ENCODE measurements around the gene TUBB2B.
A peak's percentile ranks its signal among the peaks of the same experiment; 100 is the strongest.
"Not testable (repeated sequence)": the region's sequence is repeated elsewhere in the genome, so short reads cannot be mapped to it uniquely, and the experiment has no call there.

The TUBB2B gene

DNA sequence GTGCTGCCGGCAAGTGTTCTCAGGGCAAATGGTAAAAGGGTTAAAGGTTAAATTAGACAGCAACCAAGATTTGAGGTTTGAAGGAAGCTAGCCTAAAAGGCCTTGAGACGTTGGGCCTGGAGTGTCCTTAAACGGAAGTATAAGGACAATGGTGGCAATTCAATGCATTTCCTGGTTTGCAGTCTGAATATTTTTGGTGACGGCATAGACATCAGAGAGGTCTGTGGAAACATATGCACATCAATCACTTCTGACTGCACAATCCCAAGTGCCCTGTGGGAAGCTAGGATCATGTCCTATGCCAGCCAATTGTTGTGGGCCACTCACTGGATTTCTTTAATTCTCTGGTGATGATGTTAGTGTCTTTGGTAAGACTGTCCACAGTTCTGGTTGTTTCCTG, 44.4 kb downstream of the TUBB2B start:
- DNase-seq: no peak

DNA sequence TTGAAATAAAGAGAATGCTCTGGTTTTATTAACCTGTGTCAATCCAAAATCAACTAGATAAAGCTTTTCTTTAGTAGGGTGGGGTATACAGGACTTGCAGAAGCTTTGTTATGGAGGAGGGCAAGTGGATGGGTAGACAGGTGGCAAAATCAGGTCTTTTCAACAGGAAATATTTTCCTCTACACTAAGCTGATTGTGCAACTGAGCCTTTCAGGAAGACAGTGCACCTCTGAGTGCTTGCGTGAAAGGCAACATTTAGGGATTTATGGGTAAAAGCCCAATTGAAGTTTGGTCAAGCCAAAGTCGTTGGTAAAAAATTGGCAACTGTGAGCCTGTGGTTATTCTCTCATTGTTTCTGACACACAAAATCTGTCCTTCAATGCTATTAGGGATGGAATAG, 46.3 kb downstream of the TUBB2B start:
- DNase-seq: no peak

DNA sequence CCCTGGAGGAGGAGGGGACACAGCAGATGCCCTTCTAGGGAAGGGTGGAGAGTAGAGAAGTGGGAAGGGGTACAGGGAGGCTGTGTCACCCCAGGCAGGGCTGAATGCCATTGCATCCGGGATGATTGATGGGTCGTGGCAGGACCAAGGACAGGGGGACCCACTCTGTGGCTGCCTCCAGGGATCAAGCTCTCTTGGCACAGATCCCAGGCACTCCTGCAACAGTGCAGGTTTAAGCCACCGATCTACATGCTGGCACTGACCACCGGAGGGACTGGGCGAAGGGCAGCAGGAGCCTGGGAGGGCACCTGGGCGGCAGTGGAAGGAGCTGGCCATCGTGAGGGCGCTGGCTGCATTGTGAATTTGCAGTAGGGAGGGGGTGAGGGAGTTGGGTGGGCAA, 47.5 kb downstream of the TUBB2B start:
- not testable (repeated sequence) for DNase-seq

DNA sequence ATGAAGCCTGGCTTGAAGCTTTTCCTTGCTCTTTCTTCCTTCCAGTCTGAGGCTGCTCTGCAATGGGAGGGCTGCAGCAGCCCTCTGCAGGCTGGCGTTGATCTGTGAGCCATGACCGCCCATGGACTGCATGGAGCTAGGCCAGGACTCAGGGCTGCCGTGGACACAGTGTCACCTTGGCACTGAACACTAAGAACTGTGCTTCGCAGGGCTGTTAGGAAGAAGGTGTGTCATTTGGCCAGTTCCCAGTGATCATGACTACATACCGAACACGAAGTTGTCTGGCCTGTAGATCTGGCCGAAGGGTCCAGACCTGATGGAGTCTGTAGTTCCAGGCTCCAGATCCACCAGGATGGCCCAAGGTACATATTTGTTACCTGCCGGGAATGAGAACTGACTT, 48.8 kb downstream of the TUBB2B start:
- not testable (repeated sequence) for DNase-seq

DNA sequence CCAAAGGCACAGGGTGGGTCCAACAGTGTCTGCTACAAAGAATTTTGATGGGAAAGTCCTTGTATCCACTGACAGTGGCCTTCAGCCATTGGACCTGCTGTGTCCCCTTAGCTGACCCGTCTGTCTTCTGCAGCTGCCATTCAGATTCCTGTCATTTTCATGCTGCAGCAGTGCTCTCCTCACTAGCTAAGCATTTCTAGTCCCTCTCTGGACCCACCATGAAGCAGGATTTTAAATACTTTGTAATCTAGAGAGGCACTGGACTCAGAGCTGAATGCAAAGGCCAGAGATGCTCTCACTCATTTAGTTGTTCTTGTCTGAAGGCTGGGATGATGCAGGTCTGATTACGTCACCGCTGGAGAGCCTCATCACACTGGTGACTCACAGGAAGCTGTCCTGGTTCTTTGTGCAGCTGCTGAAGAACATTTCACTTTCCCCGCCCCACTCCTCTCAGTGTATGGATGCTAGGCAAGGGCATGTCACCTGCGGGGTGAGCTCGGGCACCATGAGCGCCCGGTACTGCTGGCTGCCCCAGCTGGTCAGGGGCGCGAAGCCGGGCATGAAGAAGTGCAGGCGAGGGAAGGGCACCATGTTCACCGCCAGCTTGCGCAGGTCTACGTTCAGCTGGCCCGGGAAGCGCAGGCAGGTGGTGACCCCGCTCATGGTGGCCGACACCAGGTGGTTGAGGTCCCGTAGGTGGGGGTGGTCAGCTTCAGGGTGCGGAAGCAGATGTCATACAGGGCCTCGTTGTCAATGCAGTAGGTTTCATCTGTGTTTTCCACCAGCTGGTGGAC, 50.7 kb downstream of the TUBB2B start:
- peak; percentile 8 for DNase-seq

DNA sequence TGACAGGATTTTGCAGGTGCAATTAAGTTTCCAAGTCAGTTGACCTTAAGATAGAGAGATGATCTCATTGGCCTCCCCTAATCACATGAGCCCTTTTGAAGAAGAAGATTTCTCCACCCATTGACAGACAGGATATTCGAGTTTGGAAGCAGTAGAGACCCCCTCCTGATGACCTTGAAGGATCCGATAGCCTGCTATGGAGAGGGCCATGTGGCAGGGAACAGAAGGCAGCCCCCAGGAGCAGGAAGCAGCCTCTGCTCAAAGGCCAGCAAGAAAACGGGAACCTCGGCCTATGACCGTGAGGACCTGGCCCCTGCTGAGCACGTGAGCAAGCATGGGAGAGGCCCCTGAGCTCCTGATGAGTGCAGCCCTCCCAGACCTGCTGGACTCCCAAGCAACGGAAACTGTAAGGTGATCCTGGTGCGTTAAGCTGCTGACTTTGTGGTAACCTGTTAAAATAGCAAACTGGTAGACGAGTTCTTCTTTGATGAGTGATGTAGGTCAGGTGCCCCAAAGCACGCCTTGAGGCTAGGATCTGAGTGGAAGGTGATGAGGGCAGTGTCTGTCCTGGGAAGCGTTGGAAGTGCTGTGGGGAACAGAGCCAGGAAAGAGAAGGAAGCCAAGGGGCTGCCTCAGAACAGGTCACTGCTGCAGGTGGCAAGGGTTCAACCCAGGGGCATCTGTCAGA, 51.6 kb downstream of the TUBB2B start:
- DNase-seq: no peak
